ENCODE results near the gene ZBTB20. TPM values are rescaled to one million over a fixed set of nuclear protein-coding genes. Genes with fewer than 3 reads are reported as not detected.

Gene ZBTB20
- total RNA-seq, 4 donors from 2014 or later = 148 to 242 (median 188) TPM

GRCh38 chr3:114858329-114858728 is 288.8 kb downstream of the ZBTB20 start:
- DNase-seq = no peak
- Histone ChIP-seq H3K27me3 (no peaks in the 10 kb centered on the region), H3K27ac (no peak overlapping the region), H3K4me1 (peaks cover 0 to 6% of the 10 kb centered on the region in 2 donors), H3K4me3 (replicated peaks in 1 of 3) (no peak overlapping the region), H3K36me3 (no peaks in the 10 kb centered on the region), H3K9me3 (no peaks in the 10 kb centered on the region)
- TF ChIP-seq CTCF (IDR thresholded peaks at IDR 0.05) (no peak), POLR2A (IDR thresholded peaks at IDR 0.05) (no peak)
- WGBS, 2 donors = 81 to 84% methylated on average over 4 of the region's 4 CpGs
- intact Hi-C loops (cut with DNase I) = no loop called here

- Histone ChIP-seq H3K4me3 (replicated peaks in 1 of 3) (no peak overlapping the region), H3K27me3 (no peaks in the 10 kb centered on the region), H3K9me3 (no peaks in the 10 kb centered on the region), H3K4me1 (peaks cover 0 to 6% of the 10 kb centered on the region in 2 donors), H3K36me3 (no peaks in the 10 kb centered on the region), H3K27ac (no peak overlapping the region)
- WGBS, 2 donors = 68 to 70% methylated on average over 6 of the region's 6 CpGs
- TF ChIP-seq POLR2A (IDR thresholded peaks at IDR 0.05) (no peak), CTCF (IDR thresholded peaks at IDR 0.05) (no peak)
- DNase-seq = no peak
- intact Hi-C loops (cut with DNase I) = no loop called here
Observed at GRCh38 chr3:114857299-114857701, 289.8 kb downstream of the ZBTB20 start.

GRCh38 chr3:114856835-114857234 is 290.3 kb downstream of the ZBTB20 start:
- WGBS, 2 donors = 88 to 92% methylated on average over 1 of the region's 1 CpG
- no peaks in the 10 kb centered on the region for H3K27me3 ChIP-seq
- DNase-seq = no peak
- H3K4me3 ChIP-seq (replicated peaks in 1 of 3) = no peak overlapping the region
- H3K27ac ChIP-seq = no peak overlapping the region
- H3K4me1 ChIP-seq = peaks cover 0 to 6% of the 10 kb centered on the region in 2 donors
- no peaks in the 10 kb centered on the region for H3K36me3 ChIP-seq
- TF ChIP-seq CTCF (IDR thresholded peaks at IDR 0.05) (no peak), POLR2A (IDR thresholded peaks at IDR 0.05) (no peak)
- intact Hi-C loops (cut with DNase I) = no loop called here
- H3K9me3 ChIP-seq = no peaks in the 10 kb centered on the region

GRCh38 chr3:114855839-114856238 is 291.2 kb downstream of the ZBTB20 start:
- intact Hi-C loops (cut with DNase I) = no loop called here
- DNase-seq = no peak
- no peak overlapping the region for H3K4me3 ChIP-seq (replicated peaks in 1 of 3)
- H3K36me3 ChIP-seq = no peaks in the 10 kb centered on the region
- 90 to 92% methylated on average over 5 of the region's 5 CpGs for WGBS, 2 donors
- no peak overlapping the region for H3K27ac ChIP-seq
- H3K4me1 ChIP-seq = peaks cover under 1 to 6% of the 10 kb centered on the region in 2 donors
- H3K27me3 ChIP-seq = no peaks in the 10 kb centered on the region
- TF ChIP-seq POLR2A (IDR thresholded peaks at IDR 0.05) (no peak), CTCF (IDR thresholded peaks at IDR 0.05) (no peak)
- H3K9me3 ChIP-seq = no peaks in the 10 kb centered on the region

- H3K36me3 ChIP-seq = no peaks in the 10 kb centered on the region
- WGBS, 2 donors = 96 to 98% methylated on average over 3 of the region's 3 CpGs
Observed at GRCh38 chr3:114852966-114853365, 294.1 kb downstream of the ZBTB20 start.

More at GRCh38 chr3:114852966-114853365, 294.1 kb downstream of the ZBTB20 start:
- intact Hi-C loops (cut with DNase I) = no loop called here
- TF ChIP-seq POLR2A (IDR thresholded peaks at IDR 0.05) (no peak), CTCF (IDR thresholded peaks at IDR 0.05) (no peak)
- Histone ChIP-seq H3K9me3 (no peaks in the 10 kb centered on the region), H3K27me3 (no peaks in the 10 kb centered on the region), H3K4me1 (peaks cover 9 to 16% of the 10 kb centered on the region in 2 donors), H3K4me3 (replicated peaks in 1 of 3) (no peak overlapping the region), H3K27ac (no peak overlapping the region)
- no peak for DNase-seq

All from thyroid gland (tissue), 4 donors.